AML-193 (cell line): ENCODE measurements around the gene PJA1.

Source experiments
- DNase-seq, 2 experiments: peaks; one replicate each; lab custom pipeline; 2025; lab: John Stamatoyannopoulos, UW

The PJA1 gene

GRCh38 chrX:69163936-69164741, 1.1 kb downstream of the PJA1 start:
- DNase-seq, result peak in 1 of 2 experiments; percentile 8

GRCh38 chrX:69162361-69162865, 2.8 kb downstream of the PJA1 start:
- DNase-seq, result no peak

DNA sequence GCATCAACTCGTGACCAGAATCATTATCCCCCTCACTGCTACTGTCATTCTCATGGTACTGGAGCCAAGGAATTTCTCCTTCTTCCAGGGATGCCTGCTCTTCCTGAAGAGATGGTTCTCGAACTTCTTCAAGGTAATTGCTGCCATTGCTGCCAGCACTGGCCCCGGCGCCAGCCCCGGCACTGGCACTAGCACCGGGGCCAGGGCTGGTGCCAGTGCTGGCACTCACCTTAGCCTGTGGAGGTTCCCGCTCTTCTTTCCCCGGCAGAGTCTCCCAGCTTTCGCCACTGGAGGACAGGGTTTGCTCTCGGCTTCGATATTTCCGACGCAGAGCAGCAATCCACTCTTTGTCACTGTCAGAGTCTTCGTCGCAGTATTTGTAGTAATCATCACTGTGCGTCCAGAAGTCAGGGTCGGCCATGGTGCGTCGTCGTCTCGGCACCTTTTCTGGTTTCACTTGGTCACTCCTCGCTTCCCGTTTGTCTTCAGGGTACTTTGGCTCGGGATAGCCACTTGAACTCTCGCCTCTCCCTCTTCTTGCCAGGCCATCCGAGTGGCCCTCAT, 3.4 kb downstream of the PJA1 start:
- no peak for DNase-seq

GRCh38 chrX:69161371-69161770, 3.9 kb downstream of the PJA1 start:
- no peak for DNase-seq

DNA sequence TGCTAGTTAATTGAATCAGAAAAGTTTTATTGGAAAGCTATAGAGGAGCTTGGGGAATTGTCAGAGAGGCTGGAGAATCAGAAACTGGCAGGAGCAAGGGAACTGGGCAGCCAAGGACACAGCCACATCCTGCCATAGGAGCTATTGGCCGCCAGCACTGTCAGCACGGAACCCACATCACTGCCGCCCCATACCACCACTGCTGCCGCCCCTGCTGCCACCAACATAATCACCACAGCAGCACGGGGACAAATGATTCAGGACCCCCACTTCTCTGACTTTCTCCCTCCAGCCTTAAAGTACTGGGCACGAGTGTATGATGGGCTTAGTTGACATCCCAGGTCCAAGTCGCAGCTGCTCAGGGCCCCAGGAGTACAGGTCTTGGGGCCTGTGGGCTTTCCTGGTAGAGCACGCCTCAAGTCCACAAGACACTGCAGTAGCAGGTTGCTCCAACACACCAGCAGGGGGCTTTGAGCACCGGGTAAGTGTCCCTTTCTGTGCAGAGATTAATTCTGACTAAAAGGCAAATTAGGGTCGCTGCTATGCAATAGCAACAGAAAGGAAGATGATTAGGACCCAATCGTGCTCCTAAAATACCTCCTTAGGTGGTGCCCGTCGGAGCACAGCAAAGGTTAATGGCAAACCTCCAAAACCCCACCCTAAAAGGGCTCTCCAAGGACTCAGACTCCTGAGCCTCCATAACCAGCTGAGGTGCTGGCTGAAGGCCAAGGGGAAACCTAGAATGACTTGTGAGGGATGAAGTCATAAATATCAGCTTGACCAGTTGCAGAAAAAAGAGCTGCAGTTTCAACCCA, 6.9 kb downstream of the PJA1 start:
- peak in 1 of 2 experiments; percentile 13 for DNase-seq

- no peak for DNase-seq
Measured at GRCh38 chrX:69156638-69157037, 8.6 kb downstream of the PJA1 start.

DNA sequence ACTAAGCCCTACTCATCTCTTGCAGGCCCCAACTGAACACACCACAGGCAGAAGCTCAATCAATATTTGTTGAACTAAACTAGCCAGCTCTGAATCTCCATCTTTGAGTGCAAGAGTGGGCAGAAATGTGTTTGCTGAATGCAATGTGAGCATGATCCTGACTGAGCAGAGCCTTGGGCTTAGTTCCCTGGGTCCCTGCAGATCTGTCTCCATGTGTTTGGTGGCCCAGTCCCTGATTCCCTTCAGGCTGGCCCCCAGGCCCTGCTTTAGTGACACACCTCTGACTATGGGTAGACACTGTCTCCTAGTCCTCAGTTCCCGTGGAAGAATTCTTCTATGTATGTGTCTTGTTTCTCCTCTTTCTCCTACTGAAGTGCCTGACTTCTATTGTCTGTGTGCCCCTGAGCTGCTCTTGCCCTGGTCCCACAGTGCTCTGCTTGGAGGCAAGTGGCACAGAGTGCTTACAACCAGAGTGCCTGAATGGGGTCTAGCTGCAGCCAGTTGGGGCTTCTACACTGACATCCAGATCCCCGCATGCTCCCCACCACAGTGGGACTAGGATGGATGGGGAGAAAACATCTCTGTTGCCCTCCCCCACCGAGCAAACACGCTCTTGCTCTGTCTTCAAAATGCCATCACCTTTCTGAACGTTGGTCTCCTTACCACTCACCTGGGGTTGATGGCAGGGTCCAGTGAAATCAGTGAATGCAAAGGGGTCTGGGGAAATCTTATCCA, 9.3 kb downstream of the PJA1 start:
- DNase-seq, result no peak

DNA sequence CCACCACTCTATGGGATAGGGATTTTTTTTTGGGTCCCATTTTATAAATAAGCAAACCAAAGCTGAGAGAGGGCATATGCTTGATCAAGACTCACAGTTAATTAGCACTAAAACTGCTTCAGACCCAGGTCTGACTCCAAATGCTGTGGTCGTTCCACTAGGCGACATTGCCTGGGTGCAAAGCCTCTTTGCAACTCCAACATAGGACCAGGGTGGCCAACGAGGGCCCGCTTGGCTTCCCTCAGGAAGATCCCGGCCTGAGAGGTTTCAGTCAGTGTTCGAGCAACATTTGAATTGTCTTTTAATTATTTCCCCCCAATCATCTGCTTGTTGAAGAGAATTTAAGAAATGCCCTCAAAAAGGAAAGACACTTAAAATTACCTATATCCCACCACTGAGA, 11.2 kb downstream of the PJA1 start:
- no peak for DNase-seq

DNA sequence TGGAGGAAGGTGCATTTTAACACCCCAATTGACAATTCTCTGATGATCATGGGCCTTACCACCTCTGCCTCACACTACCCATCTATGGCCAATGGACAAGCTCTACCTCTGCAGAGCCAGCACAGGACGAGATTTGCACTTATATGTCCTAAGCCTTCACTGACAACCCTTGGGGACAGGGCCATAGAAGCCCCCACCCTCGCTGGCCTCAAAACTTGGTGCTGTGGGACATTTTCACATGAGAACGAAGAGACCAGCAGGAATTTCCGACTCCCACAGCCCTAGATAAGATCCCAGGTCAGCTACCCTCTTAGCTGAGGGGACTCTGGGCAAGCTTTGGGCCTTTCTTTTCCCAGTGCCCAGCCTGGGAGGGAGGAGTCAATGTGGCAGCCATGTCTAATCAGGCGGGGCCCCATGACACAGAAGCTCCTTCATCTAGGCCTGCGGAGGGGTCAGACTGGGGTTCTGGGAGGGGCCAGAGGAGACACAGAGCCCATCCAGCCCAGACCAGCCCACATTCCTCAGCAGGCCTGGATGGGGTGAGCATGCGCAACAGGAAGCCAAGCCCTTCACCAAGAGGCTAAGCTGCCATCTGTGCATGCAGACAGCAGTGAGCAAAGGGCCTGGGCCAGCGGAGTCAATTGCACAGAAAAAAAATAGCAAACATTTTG, 12.1 kb downstream of the PJA1 start:
- no peak for DNase-seq

- DNase-seq, result peak; percentile 58 to 59
Measured at GRCh38 chrX:69152417-69152841, 12.8 kb downstream of the PJA1 start.

- no peak for DNase-seq
Measured at GRCh38 chrX:69151866-69152284, 13.4 kb downstream of the PJA1 start.

- no peak for DNase-seq
Measured at GRCh38 chrX:69150281-69150960, 14.8 kb downstream of the PJA1 start.

- DNase-seq, result no peak
Measured at GRCh38 chrX:69149466-69150280, 15.6 kb downstream of the PJA1 start.

DNA sequence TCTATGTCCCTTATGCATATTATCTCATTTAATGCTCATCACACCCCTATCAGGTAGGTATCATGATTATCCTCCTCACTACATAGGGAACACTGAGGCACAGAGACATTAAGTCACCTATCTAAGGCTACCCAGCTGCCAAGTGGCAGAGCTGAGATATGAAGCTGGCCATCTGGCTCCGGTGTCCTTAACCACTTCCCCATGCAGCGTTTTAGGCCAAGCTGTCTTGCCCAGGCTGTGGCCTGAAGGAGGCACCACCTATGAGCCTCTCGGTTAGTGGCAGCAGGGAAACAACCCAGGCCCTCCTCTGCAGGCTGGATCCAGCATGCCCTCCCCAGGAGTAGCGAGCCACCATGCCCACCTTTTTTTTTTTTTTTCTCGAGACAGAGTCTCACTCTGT, 16.3 kb downstream of the PJA1 start:
- no peak for DNase-seq

DNA sequence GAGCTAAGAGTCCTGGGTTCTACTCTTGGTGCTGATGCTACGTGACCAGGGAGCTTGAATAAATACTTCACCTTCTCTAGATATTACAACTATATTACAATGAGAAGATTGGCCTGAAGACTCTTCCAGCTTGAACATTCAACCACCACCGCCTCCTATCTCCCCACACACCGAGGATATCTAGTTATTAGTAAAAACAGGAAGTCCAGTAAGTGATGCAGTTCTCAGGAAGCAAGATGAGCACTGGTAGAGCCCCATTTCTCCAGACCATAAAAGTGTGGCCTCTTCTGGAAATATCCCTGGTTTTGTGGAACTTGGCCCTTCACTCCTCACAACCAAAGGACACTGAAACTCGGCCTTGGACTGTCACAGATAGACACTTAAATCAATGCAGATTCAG, 18.5 kb downstream of the PJA1 start:
- no peak for DNase-seq

DNA sequence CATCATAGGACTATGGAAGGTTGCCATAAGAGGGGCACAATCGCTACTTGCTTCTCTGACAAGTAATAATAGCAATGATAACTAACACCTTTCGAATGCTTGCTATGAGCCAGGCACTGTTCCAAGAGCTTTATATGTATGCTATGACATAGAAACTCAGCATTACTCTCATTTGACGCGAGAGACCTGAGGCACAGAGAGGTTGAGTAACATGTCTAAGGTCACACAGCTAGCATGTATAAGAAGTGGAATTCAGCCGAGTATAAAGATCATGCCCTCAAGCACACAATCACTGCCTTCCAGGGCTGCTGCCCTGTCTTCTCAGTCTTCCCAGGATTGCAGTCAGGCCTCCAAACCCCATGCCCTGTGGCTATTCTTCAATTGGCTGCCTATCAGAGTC, 19.5 kb downstream of the PJA1 start:
- DNase-seq, result no peak

- DNase-seq, result no peak
Measured at GRCh38 chrX:69144838-69145680, 20.2 kb downstream of the PJA1 start.

DNA sequence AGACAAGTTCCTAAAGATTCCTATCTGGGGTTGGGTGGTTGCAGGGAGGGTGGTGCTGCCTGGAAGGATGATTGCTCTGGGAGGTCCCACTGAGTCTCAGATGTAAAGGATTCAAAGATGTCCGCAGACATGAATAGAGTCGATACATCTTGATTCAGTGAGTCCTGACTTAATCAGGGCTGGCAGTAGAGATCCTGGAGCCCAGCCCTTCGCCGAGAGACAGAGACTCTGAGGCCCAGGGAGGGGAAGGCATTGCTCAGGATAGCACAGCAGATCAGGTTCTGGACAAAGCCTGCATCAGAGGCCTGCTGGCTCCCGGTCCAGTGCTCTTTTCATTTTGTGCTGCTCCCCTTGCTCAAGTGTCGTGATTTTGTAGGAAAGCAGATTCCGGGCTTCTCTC, 21.7 kb downstream of the PJA1 start:
- DNase-seq, result no peak
